Endodermal cell (in vitro differentiated cells): Measurements from ENCODE around the gene RUNX1. TPM values are rescaled to one million over a fixed set of nuclear protein-coding genes. Genes with fewer than 3 reads are reported as not detected.
A peak's percentile ranks its signal among the peaks of the same experiment; 100 is the strongest.

Experiments used
- DNase-seq: peaks from one replicate; pipeline ENCODE4 v3.0.0-alpha.2; 2017
- H3K27ac ChIP-seq: 2 replicates; pipeline ENCODE4 v1.5.1; 2013; ENCODE audit warnings: mild to moderate bottlenecking, low read depth, low read length, moderate library complexity
- H3K27me3 ChIP-seq: 2 replicates; pipeline ENCODE4 v1.6.1; 2013; ENCODE audit warnings: mild to moderate bottlenecking, low read length, moderate library complexity; ENCODE audit not compliant: insufficient read depth, control insufficient read depth, poor library complexity, severe bottlenecking
- H3K36me3 ChIP-seq: 2 replicates; pipeline ENCODE4 v1.7.0; 2013; ENCODE audit warnings: mild to moderate bottlenecking, low read length, moderate library complexity; ENCODE audit not compliant: control insufficient read depth, insufficient read depth
- H3K4me1 ChIP-seq: one replicate; pipeline ENCODE4 v1.7.0; 2013; ENCODE audit warnings: low read length; ENCODE audit not compliant: control insufficient read depth, insufficient read depth
- H3K4me3 ChIP-seq: 2 replicates; pipeline ENCODE4 v1.5.1; 2013; ENCODE audit warnings: mild to moderate bottlenecking, low read length, moderate library complexity
- H3K9ac ChIP-seq: 2 replicates; pipeline ENCODE4 v1.6.1; 2013; ENCODE audit warnings: mild to moderate bottlenecking, low read length, moderate library complexity; ENCODE audit not compliant: poor library complexity, severe bottlenecking; ENCODE audit errors: extremely low read depth
- H3K9me3 ChIP-seq: 2 replicates; pipeline ENCODE4 v1.6.1; 2013; ENCODE audit warnings: mild to moderate bottlenecking, low read length, moderate library complexity; ENCODE audit not compliant: control insufficient read depth
- H3K27ac Mint-ChIP-seq: 2 replicates; pipeline ENCODE4 v1.8.0; 2020; ENCODE audit warnings: mixed read lengths
- H3K27me3 Mint-ChIP-seq: 2 replicates; pipeline ENCODE4 v1.8.0; 2021; ENCODE audit warnings: mild to moderate bottlenecking, mixed read lengths; ENCODE audit not compliant: insufficient read depth
- H3K36me3 Mint-ChIP-seq: 2 replicates; pipeline ENCODE4 v1.8.0; 2020; ENCODE audit warnings: low read depth, mixed read lengths
- H3K4me1 Mint-ChIP-seq: 2 replicates; pipeline ENCODE4 v1.8.0; 2020; ENCODE audit warnings: mixed read lengths
- H3K4me3 Mint-ChIP-seq: 2 replicates; pipeline ENCODE4 v1.8.0; 2020; ENCODE audit warnings: mild to moderate bottlenecking, moderate library complexity, mixed read lengths
- H3K9me3 Mint-ChIP-seq: 2 replicates; pipeline ENCODE4 v1.8.0; 2020; ENCODE audit warnings: mild to moderate bottlenecking, mixed read lengths
- CTCF ChIP-seq: fragments of 200-600 bp; sonication (generic); conservative IDR thresholded peaks from 2 replicates; pipeline ENCODE4 v1.5.0; 2021; ENCODE audit warnings: antibody characterized with exemption, mild to moderate bottlenecking
- WGBS, 2 experiments: methylation state at CpG; one replicate each; pipeline versions ENCODE4 v1.1.5 to v1.1.7; 2013; ENCODE audit warnings: missing lambda C conversion rate in 2 of 2, mixed read lengths in 1 of 2; ENCODE audit not compliant: insufficient coverage in 1 of 2, insufficient read length in 1 of 2; 5-methylcytosine and 5-hydroxymethylcytosine counted together
- total RNA-seq, 2 donors: library from RNA; stranded (reverse); fragmentation: NEBNext Ultra II Directional in 1 of 2; extraction: Animal tissue kit (Norgen Biotek cat#: 25700) in 1 of 2; gene quantifications; 2 replicates in 1 of 2; 3 replicates in 1 of 2; pipeline ENCODE4 v1.2.1, GENCODE V29; 2021

RUNX1 gene
- total RNA-seq, 2 donors from 2014 or later = 0.31 to 2.8 TPM

- TF ChIP-seq CTCF = no peak
- peaks cover 8% of the 10 kb centered on the region for H3K36me3 Mint-ChIP-seq
- 92 to 95% methylated on average over 4 to 7 of the region's 7 CpGs for WGBS, 2 experiments
Measured at GRCh38 chr21:34821717-34822116, 227.4 kb downstream of the RUNX1 start.

GRCh38 chr21:34820051-34820450 is 229.1 kb downstream of the RUNX1 start:
- no peak overlapping the region for H3K4me3 ChIP-seq
- Mint-ChIP-seq H3K27ac (no peak overlapping the region), H3K27me3 (peaks cover 2% of the 10 kb centered on the region), H3K4me3 (no peak overlapping the region), H3K36me3 (peaks cover 3% of the 10 kb centered on the region), H3K4me1 (peaks cover 9% of the 10 kb centered on the region), H3K9me3 (no peaks in the 10 kb centered on the region)
- H3K9me3 ChIP-seq = no peaks in the 10 kb centered on the region
- no peak for DNase-seq
- no peaks in the 10 kb centered on the region for H3K27me3 ChIP-seq
- H3K36me3 ChIP-seq = no peaks in the 10 kb centered on the region
- H3K27ac ChIP-seq = no peak overlapping the region
- TF ChIP-seq CTCF = no peak
- H3K4me1 ChIP-seq = peaks cover 7% of the 10 kb centered on the region
- WGBS, 2 experiments = 91 to 100% methylated on average over 1 to 7 of the region's 9 CpGs
- H3K9ac ChIP-seq = no peak overlapping the region

More at GRCh38 chr21:34821717-34822116, 227.4 kb downstream of the RUNX1 start:
- Mint-ChIP-seq H3K27me3 (peaks cover 2% of the 10 kb centered on the region), H3K9me3 (peaks cover 8% of the 10 kb centered on the region), H3K27ac (no peak overlapping the region), H3K4me1 (peaks cover 9% of the 10 kb centered on the region), H3K4me3 (no peak overlapping the region)
- H3K9me3 ChIP-seq = peaks cover 11% of the 10 kb centered on the region
- peaks cover 7% of the 10 kb centered on the region for H3K4me1 ChIP-seq
- no peak overlapping the region for H3K4me3 ChIP-seq
- H3K27ac ChIP-seq = no peak overlapping the region
- no peaks in the 10 kb centered on the region for H3K36me3 ChIP-seq
- no peak overlapping the region for H3K9ac ChIP-seq
- no peak for DNase-seq
- H3K27me3 ChIP-seq = no peaks in the 10 kb centered on the region

GRCh38 chr21:34819357-34819999 is 229.6 kb downstream of the RUNX1 start:
- peaks cover 7% of the 10 kb centered on the region for H3K4me1 Mint-ChIP-seq
- no peak overlapping the region for H3K27ac ChIP-seq
- no peaks in the 10 kb centered on the region for H3K9me3 Mint-ChIP-seq
- TF ChIP-seq CTCF = no peak
- WGBS, 2 experiments = 86 to 90% methylated on average over 11 to 15 of the region's 15 CpGs
- no peak overlapping the region for H3K9ac ChIP-seq
- no peak overlapping the region for H3K4me3 Mint-ChIP-seq
- H3K9me3 ChIP-seq = no peaks in the 10 kb centered on the region
- H3K36me3 ChIP-seq = no peaks in the 10 kb centered on the region
- H3K27ac Mint-ChIP-seq = no peak overlapping the region
- peaks cover 2% of the 10 kb centered on the region for H3K27me3 Mint-ChIP-seq
- H3K36me3 Mint-ChIP-seq = peaks cover 2% of the 10 kb centered on the region
- no peaks in the 10 kb centered on the region for H3K27me3 ChIP-seq
- H3K4me3 ChIP-seq = no peak overlapping the region
- peaks cover 7% of the 10 kb centered on the region for H3K4me1 ChIP-seq
- DNase-seq = peak; percentile 67
